NCI-H2171 (cell line): ENCODE data around the gene OPN1LW.
"Not testable (repeated sequence)": the region's sequence is repeated elsewhere in the genome, so short reads cannot be mapped to it uniquely, and the experiment has no call there.

ENCODE experiments used
- DNase-seq: peaks from one replicate; lab custom pipeline; 2025; lab: John Stamatoyannopoulos, UW

Gene OPN1LW

GRCh38 chrX:154135458-154136229 is 8.4 kb upstream of the OPN1LW start:
- no peak for DNase-seq

GRCh38 chrX:154136627-154137161 is 7.3 kb upstream of the OPN1LW start:
- peak; percentile 56 for DNase-seq

- no peak for DNase-seq
These were observed 5.2 kb upstream of the OPN1LW start for GRCh38 chrX:154138857-154139256.

GRCh38 chrX:154140206-154140605 is 3.8 kb upstream of the OPN1LW start:
- DNase-seq, result no peak

GRCh38 chrX:154140742-154141141 is 3.3 kb upstream of the OPN1LW start:
- no peak for DNase-seq

- DNase-seq, result no peak
These were observed 1.7 kb upstream of the OPN1LW start for GRCh38 chrX:154142386-154142785.

GRCh38 chrX:154142950-154143745 is 895 bp upstream of the OPN1LW start:
- no peak for DNase-seq

- DNase-seq, result not testable (repeated sequence)
These were observed 7.0 kb downstream of the OPN1LW start for GRCh38 chrX:154151030-154151429.

GRCh38 chrX:154156221-154156620 is 12.2 kb downstream of the OPN1LW start:
- not testable (repeated sequence) for DNase-seq

DNA sequence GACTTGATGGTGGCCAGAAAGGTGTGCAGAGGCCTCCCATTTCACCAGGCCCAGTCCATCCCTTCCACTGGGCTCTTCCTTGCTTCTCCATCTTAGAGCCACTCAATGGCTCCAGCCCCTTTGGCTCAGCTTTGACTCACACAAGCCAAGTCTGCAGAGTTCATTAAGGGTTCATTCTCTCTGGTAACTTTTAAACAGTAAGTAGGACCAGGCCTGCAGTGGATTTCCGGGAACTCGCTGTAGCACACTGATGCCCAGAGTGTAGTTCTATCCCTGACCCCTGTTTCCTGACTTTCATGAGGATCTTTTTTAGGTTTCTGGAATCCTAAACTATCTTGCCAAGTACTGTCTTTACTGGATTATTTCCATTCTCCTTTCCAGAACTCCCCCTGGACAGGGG is 13.2 kb downstream of the OPN1LW start:
- DNase-seq, result not testable (repeated sequence)

DNA sequence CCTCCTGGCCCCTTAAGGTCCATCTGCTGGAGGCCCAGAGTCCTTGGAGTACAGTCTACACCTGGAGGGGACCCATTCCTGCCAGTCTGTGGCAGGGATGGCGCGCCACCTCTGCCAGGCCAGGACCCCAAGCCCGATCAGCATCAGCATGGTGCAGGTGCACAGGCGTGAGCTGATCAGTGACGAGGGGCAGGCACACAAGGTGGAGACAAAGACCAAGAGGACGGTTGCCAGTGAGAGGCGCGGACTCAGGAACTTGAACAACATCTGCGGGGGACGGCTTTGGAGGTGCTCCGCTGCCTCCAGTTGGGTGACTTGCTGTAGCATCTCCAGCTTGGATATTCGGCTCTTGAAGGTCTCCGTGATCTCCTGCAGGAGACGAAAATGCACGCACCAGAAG is 15.3 kb downstream of the OPN1LW start:
- not testable (repeated sequence) for DNase-seq

- not testable (repeated sequence) for DNase-seq
These were observed 20.9 kb downstream of the OPN1LW start for GRCh38 chrX:154164902-154165301.

GRCh38 chrX:154168384-154168783 is 24.3 kb downstream of the OPN1LW start:
- DNase-seq, result not testable (repeated sequence)

GRCh38 chrX:154172535-154172943 is 28.5 kb downstream of the OPN1LW start:
- DNase-seq, result not testable (repeated sequence)

GRCh38 chrX:154174356-154174755 is 30.3 kb downstream of the OPN1LW start:
- not testable (repeated sequence) for DNase-seq

DNA sequence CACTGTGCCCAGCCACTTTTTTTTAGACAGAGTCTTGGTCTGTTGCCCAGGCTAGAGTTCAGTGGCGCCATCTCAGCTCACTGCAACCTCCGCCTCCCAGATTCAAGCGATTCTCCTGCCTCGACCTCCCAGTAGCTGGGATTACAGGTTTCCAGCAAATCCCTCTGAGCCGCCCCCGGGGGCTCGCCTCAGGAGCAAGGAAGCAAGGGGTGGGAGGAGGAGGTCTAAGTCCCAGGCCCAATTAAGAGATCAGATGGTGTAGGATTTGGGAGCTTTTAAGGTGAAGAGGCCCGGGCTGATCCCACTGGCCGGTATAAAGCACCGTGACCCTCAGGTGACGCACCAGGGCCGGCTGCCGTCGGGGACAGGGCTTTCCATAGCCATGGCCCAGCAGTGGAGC is 38.3 kb downstream of the OPN1LW start, which contains the start of gene OPN1MW:
Gene OPN1MW (plus strand): TSS at position 301 of the 400 bp plus-strand sequence. CDS start 82 bp downstream, at position 383.
- not testable (repeated sequence) for DNase-seq

DNA sequence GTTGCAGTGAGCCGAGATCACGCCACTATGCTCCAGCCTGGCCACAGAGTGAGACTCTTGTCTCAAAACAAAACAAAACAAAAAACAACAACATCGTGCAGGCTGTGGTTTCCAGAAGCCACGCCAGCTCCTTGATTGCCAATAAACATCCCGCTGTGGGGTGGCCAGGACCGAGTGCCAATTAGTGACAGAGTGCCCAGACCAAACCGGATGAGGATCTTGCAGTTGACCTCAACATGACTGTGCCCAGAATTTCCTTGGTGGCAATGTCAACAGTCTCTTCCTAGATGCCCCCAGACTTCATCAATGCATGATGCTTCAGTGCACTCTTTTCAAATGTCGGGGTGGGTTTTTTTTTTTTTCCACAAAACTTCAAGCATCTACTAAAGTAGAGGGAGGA is 39.8 kb downstream of the OPN1LW start:
- not testable (repeated sequence) for DNase-seq

- not testable (repeated sequence) for DNase-seq
These were observed 48.8 kb downstream of the OPN1LW start for GRCh38 chrX:154192846-154193245.

DNA sequence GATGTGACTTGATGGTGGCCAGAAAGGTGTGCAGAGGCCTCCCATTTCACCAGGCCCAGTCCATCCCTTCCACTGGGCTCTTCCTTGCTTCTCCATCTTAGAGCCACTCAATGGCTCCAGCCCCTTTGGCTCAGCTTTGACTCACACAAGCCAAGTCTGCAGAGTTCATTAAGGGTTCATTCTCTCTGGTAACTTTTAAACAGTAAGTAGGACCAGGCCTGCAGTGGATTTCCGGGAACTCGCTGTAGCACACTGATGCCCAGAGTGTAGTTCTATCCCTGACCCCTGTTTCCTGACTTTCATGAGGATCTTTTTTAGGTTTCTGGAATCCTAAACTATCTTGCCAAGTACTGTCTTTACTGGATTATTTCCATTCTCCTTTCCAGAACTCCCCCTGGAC is 50.3 kb downstream of the OPN1LW start:
- DNase-seq, result not testable (repeated sequence)

- not testable (repeated sequence) for DNase-seq
These were observed 52.4 kb downstream of the OPN1LW start for GRCh38 chrX:154196466-154196865.
